Testis (tissue), 3 donors: Measurements from ENCODE around the gene CATSPERD. TPM values are rescaled to one million over a fixed set of nuclear protein-coding genes. Genes with fewer than 3 reads are reported as not detected.
"Not testable (repeated sequence)": the region's sequence is repeated elsewhere in the genome, so short reads cannot be mapped to it uniquely, and the experiment has no call there.

Experiments used
- DNase-seq: peaks from one replicate; pipeline ENCODE4 v3.0.0-alpha.2; 2019
- H3K27ac ChIP-seq, 2 donors: fragments of 200-600 bp; sonication (generic); one replicate each; pipeline ENCODE4 v1.5.1; 2019
- H3K27me3 ChIP-seq: fragments of 200-600 bp; sonication (generic); one replicate; pipeline ENCODE4 v1.5.1; 2019
- H3K36me3 ChIP-seq: fragments of 200-600 bp; sonication (generic); one replicate; pipeline ENCODE4 v1.5.1; 2017; ENCODE audit warnings: low read depth; ENCODE audit errors: missing control alignments
- H3K4me1 ChIP-seq: fragments of 200-600 bp; sonication (generic); one replicate; pipeline ENCODE4 v1.5.1; 2019
- H3K4me3 ChIP-seq, 2 donors: fragments of 200-600 bp; sonication (generic); one replicate each; pipeline ENCODE4 v1.5.1; 2017 to 2019
- H3K9me3 ChIP-seq: fragments of 200-600 bp; sonication (generic); one replicate; pipeline ENCODE4 v1.5.1; 2017
- POLR2A ChIP-seq: fragments of 450-650 bp; IDR thresholded peaks from one replicate; pipeline ENCODE4 v1.6.1; 2017; ENCODE audit warnings: antibody characterized with exemption, mild to moderate bottlenecking, moderate library complexity
- WGBS, 2 donors: methylation state at CpG; one replicate each; pipeline ENCODE4 v1.1.5; 2018; 5-methylcytosine and 5-hydroxymethylcytosine counted together
- intact Hi-C: fragments of 100-400 bp; cut with DNase I; formaldehyde crosslinking; loops from one replicate; pipeline ENCODE4 v1.15.1; 2023; ENCODE audit warnings: low total_unique reads
- polyA plus RNA-seq: library from polyadenylated mRNA; stranded (reverse); fragments of 350-450 nt; fragmentation: Illumina TruSeq; extraction: RNeasy Lipid Tissue Mini Kit (QIAGEN cat#74804); gene quantifications from one replicate; pipeline ENCODE4 v1.2.3, GENCODE V29; 2014; ENCODE audit warnings: low read depth, low replicate concordance; ENCODE audit not compliant: insufficient read depth
- total RNA-seq, 2 donors: library from RNA; depleted of rRNA; stranded (reverse); fragments of >200 nt; gene quantifications; one replicate each; pipeline ENCODE4 v1.2.3, GENCODE V29; 2016
- TF ChIP-seq, protein P1 (sequence below), 3 experiments: fragments of 450-650 bp in 2 of 3; fragments of 200-600 bp in 1 of 3; sonication (generic) in 1 of 3; IDR thresholded peaks; one replicate each; pipeline ENCODE4 v1.5.1; 2016 to 2019; ENCODE audit warnings: antibody characterized with exemption in 3 of 3, mild to moderate bottlenecking in 2 of 3, moderate library complexity in 1 of 3

The CATSPERD gene
- total and polyA plus RNA-seq, 3 donors from 2014 or later = 6.1 to 31.3 (median 9.3) TPM

DNA sequence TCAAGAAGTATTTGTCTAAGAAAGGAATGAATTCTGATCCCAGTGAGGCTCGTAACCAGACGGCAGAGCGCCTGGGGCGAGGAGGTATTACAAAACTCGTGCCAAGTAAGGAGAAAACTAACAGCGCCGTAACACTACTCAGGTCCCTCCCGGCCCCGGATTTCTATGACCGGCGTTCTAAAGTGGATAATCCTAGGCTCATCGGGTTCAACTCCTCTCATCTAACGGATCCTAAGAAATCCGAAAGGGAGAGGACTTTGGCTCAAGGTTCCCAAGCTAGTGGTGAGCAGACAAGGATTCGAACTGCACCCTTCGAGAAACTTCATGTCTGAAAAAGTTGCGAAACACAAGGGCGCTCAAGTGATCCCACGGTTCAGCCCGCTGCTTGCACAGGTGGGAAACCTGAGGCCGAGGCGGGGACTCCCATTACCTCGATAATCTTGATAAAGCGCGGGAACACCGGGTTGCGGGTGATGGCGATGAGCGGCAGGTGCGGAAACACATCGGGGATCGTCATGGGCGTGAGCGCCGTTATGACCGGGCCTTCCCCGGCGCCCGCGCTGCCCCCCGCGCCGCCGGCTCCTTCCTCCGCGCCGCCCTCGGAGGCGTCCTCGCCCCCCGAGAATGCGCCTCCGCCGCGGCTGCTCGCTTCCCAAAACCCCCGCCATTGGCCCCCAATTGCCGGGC lies 1.0 kb upstream of the CATSPERD start:
- Histone ChIP-seq H3K9me3 (no peaks in the 10 kb centered on the region), H3K4me1 (peaks cover 18% of the 10 kb centered on the region), H3K36me3 (no peaks in the 10 kb centered on the region), H3K4me3 (peak overlapping the region; percentile 97 to 99), H3K27ac (peak overlapping the region; percentile 93 to 94), H3K27me3 (no peaks in the 10 kb centered on the region)
- intact Hi-C loops = no loop called here
- DNase-seq = no peak
- TF ChIP-seq, protein P1, sequence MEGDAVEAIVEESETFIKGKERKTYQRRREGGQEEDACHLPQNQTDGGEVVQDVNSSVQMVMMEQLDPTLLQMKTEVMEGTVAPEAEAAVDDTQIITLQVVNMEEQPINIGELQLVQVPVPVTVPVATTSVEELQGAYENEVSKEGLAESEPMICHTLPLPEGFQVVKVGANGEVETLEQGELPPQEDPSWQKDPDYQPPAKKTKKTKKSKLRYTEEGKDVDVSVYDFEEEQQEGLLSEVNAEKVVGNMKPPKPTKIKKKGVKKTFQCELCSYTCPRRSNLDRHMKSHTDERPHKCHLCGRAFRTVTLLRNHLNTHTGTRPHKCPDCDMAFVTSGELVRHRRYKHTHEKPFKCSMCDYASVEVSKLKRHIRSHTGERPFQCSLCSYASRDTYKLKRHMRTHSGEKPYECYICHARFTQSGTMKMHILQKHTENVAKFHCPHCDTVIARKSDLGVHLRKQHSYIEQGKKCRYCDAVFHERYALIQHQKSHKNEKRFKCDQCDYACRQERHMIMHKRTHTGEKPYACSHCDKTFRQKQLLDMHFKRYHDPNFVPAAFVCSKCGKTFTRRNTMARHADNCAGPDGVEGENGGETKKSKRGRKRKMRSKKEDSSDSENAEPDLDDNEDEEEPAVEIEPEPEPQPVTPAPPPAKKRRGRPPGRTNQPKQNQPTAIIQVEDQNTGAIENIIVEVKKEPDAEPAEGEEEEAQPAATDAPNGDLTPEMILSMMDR (IDR thresholded peaks at IDR 0.05) = no peak
- no peak for TF ChIP-seq POLR2A
- WGBS, 2 donors = 0% methylated on average over 45 to 58 of the region's 58 CpGs

DNA sequence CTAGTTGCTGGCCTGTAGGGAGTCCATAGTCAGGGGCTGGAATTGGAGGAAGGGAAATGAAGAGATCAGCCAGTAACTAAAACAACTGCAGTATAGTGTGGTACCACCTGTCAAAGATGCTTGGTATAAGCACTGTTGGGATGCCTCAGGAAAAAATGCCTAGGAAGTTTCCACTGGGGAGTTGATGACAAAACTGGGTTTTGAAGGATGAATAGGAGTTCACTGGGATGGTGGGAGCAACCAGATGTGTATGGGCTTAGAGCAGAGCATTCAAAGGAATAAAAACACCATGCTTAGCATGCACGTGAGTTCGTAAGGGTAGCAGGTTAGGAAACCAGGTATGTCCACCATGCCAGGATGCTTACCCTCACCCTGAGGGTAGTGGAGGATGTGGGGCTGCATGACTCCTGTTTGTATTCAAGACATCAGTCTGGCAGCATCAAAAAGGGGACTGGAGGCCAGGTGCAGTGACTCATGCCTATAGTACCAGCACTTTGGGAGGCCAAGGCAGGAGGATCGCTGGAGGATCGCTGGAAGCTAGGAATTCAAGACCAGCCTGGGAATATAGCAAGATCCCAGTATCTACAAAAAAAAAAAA lies 7.1 kb downstream of the CATSPERD start:
- intact Hi-C loops = no loop called here
- Histone ChIP-seq H3K4me3 (no peak overlapping the region), H3K27me3 (no peaks in the 10 kb centered on the region), H3K27ac (no peak overlapping the region), H3K4me1 (no peaks in the 10 kb centered on the region), H3K9me3 (no peaks in the 10 kb centered on the region), H3K36me3 (no peaks in the 10 kb centered on the region)
- TF ChIP-seq POLR2A = no peak
- TF ChIP-seq, protein P1 (IDR thresholded peaks at IDR 0.05) = no peak
- WGBS, 2 donors = 97 to 98% methylated on average over 4 of the region's 4 CpGs
- no peak for DNase-seq

DNA sequence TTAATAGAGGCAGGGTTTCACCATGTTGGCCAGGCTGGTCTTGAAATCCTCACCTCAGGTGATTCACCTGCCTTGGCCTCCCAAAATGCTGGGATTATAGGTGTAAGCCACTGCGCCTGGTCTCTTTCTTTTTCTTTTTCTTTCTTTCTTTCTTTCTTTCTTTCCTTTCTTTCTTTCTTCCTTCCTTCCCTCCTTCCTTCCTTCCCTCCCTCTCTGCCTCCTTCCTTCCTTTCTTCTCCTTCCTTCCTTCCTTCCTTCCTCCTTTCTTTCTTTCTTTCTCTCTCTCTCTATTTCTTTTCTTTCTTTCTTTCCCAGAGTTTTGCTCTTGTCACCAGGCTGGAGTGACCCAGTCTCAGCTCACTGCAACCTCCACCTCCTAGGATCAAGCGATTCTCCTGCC lies 12.7 kb downstream of the CATSPERD start:
- WGBS, 2 donors = 85 to 93% methylated on average over 2 of the region's 2 CpGs
- intact Hi-C loops, DNase-seq, H3K4me3 ChIP-seq, H3K27ac ChIP-seq, H3K27me3 ChIP-seq, H3K36me3 ChIP-seq, H3K9me3 ChIP-seq, H3K4me1 ChIP-seq: not testable (repeated sequence)

DNA sequence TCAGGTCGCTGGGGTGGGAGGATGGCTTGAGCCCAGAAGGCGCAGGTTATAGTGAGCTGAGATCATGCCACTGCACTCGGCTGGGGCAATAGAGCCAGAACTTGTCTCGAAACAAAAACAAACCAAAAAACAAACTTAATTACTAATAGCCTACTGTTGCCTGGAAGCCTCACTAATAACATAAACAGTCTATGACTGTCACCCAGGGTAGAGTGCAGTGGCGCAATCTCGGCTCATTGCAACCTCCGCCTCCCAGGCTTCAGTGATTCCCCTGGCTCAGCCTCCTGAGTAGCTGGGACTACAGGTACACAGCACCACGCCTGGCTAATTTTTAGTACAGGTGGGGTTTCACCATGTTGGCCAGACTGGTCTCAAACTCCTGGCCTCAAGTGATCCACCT lies 18.0 kb downstream of the CATSPERD start:
- Histone ChIP-seq H3K4me3 (no peak overlapping the region), H3K4me1 (no peaks in the 10 kb centered on the region), H3K27ac (no peak overlapping the region), H3K9me3 (no peaks in the 10 kb centered on the region), H3K36me3 (no peaks in the 10 kb centered on the region), H3K27me3 (no peaks in the 10 kb centered on the region)
- WGBS, 2 donors = 85 to 90% methylated on average over 8 of the region's 8 CpGs
- intact Hi-C loops = no loop called here
- TF ChIP-seq, protein P1 (IDR thresholded peaks at IDR 0.05) = no peak
- no peak for TF ChIP-seq POLR2A
- DNase-seq = no peak

DNA sequence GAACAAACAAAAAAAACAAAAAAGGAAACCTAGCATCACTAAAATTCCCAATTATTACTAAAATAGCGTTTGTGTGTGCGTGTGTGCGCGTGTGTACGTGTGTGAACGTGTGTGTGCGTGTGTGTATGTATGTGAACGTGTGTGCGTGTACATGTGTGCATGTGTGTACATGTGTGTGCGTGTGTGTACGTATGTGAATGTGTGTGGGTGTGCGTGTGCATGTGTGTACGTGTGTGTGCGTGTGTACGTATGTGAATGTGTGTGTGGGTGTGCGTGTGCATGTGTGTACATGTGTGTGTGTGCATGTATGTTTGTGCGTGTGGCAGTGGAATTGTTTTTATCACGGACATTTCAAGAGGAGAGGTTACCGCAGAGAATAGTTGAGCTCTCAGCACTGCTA lies 21.6 kb downstream of the CATSPERD start:
- DNase-seq = no peak
- H3K4me1 ChIP-seq = no peaks in the 10 kb centered on the region
- 76 to 80% methylated on average over 19 of the region's 19 CpGs for WGBS, 2 donors
- TF ChIP-seq, protein P1 (IDR thresholded peaks at IDR 0.05) = no peak
- TF ChIP-seq POLR2A = no peak
- H3K36me3 ChIP-seq = no peaks in the 10 kb centered on the region
- no peak overlapping the region for H3K4me3 ChIP-seq
- no peaks in the 10 kb centered on the region for H3K9me3 ChIP-seq
- no peaks in the 10 kb centered on the region for H3K27me3 ChIP-seq
- H3K27ac ChIP-seq = no peak overlapping the region
- intact Hi-C loops = no loop called here
